CD4-positive, alpha-beta T cell treated with Interleukin-10 for 1 hour (primary cell): Measurements from ENCODE around the gene HMX1.

Source experiments
- DNase-seq: peaks from one replicate; pipeline ENCODE4 v3.0.0-alpha.2; 2020

HMX1 gene

DNA sequence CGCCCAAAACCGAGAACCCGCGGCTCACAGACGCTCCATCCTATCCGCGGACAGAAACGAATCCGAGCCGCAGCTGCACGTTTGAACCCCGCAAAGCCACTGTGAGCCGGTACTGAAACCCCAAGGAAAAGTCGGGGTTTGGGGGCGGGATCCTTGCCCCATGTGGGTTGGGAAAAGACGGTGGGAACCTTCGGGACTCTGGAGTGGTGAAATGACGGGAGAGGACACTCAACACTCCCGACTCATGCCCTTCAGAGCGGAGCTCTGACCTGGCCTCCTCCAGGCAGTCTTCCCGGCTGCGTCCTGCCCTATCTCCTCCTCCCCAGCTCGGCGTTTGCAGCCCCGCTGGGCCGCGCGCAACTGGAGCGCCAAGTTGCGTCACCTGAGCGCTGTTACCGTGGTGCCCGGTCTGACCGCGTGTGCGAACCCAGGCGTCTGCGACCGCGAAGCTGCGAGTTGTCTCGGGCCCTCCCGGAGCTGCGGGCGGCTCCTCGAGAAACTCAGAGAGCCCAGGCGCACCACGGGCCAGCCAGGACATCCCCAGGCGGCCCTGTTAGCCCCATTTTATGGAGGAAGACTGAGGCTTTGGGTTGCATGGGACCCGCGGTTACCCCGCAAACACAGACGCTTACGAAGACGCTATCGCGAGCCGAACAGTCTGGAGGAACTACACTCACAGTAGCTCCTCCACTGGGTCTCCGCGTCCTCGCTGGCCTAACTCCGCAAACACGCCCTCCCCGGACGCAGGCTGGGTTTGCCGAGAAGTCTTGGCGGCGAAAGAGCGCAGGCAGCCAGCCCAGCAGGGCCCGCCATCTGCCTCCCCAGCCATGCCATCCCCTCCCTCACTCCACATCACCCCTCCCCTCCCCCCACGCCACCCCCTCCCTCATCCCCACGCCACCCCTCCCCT, 20.3 kb upstream of the HMX1 start:
- no peak for DNase-seq

DNA sequence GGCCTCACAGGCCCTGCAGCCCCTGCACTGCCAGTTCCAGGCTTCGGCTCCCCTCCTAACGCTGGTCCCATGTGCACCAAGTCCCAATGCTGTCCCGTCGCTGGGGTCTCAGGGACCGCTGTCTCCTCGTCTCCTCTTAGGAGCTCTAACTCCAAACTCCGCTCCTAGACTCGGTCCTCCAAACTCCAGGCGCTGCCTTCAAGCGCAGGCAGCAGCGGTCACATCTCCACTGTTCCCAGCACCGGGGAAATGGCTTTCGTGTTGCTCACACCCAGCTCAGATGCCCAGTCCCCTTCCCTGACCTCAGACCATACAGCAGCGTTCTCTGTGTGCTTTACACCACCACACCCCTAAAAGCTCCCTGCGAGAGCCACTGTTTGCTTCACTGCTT, 19.6 kb upstream of the HMX1 start:
- DNase-seq: no peak

DNA sequence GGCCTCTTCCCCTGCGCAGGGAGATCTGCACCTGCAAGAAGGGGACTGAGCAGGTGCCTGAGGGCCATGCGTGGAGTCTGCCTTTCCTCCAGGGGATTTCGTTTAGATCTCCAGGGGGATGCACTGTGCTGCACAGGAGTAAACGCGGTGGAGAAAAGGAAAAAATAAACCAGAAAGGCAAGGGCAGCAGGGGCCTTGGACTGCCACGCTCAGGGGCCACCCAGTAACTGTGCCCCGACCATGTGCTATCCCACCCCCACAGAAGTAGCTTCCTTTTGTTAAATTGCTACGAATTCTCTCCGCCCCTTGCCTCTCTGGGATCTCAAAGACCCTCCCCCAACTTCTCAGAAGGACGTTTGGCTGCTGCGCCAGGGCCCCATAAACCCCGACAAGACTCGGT, 17.2 kb upstream of the HMX1 start:
- DNase-seq: no peak

DNA sequence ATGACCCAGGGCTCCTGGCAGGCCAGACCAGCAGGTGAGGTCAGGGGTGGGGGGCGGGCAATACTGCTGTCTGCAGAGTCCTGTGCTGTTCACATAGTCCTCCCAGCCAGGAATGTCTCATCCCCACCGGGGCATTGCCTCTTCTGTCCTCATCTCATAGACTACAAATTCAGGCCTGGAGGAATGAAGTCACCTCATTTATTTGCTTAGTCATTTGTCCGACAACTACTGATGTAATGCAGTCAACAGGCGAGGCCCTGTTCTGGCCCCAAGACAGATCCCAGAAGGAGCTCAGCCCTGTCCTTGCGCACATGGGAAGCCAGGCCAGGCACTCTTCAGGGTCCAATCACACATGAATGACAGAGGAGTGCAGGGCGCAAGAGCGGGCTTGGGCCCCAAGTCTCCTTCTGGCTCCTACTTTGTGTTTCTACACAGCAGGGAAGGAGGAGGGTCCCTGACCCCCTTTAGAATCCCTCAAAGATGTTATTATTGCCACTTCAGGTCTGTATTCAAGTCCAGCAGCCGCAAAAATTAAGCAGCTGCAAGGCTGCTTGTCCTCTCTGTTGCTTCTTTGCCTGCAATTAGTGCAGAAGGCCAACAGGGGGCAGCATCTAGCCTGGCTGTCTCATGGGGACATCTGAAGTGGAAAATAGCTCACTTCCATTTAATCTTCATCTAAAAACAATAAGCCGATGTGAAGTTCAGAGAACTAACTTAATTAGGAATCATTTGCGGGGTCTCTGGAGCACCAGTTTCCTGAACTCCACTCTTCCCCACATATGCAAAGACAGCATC, 15.2 kb upstream of the HMX1 start:
- no peak for DNase-seq

DNA sequence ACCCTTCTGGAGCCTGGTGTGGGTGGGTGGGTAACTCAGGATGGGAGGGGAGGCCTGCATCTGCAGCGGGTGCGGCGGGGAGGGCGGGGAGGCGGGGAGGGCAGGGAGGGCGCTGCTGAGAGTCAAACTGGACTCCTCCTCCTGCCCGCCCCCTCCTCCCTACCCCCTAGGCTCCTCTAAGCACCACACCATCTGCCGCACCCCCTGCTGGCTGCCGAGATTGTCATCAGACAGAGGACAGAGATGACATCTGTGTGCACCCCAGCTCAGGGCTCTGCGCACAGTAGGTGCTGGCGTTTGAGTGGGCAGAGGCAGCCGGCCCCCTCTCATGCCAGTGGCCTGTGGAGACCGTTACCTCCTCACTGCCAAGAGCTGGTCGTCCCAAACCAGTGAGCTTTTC, 10.6 kb upstream of the HMX1 start:
- DNase-seq: no peak

DNA sequence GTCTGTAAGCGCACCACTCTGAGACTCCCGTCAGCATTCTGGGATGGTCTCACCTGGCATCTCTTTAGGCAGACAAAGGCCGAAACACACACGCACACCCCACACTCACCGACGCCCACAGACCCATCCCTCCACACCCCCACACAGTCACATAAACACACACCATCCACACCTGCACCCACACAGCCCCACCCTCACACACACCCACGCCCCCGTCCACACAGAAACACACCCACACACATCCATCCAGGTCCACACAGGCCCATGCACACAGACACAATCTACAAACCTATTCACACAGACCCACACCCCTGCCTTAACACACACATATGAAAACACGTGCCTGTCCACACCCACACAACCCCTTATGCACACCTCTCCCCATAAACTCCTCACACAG, 9.2 kb upstream of the HMX1 start:
- no peak for DNase-seq

DNA sequence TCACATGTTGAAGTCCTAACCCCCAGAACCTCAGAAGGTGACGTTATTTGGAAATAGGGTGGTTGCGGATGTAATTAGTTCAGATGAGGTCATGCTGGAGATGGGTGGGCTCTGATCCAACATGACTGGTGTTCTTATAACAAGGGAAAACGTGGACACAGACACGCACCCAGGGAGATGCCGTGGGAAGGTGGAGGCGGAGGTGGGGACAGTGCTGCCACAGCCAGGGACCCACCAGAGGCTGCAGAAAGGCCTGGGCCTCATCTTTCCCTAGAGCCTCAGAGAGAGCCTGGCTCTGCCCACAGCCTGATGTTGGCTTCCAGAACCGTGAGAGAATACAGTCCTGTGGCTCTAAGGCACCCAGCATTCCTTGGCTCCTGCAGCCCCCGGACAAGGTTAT, 7.9 kb upstream of the HMX1 start:
- no peak for DNase-seq

DNA sequence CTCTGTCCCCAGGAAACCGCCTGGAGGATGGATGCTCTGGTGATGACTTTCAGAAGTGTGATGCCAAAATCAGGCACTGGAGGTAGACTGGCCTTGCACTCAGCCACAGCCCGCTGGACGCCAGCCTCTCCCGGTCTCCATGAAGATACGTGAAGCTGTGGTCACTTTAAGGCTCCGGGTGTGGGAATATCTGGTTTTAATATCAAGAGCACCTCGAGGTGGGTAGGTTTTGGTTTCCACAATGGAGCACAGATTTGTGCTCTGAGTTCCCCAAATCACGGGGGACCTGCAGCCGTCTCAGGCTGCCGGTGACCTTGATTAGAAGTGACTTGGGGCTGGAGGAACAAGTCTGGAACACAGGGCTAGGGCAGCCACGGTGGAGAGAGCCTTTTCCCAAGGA, 6.8 kb upstream of the HMX1 start:
- no peak for DNase-seq

DNA sequence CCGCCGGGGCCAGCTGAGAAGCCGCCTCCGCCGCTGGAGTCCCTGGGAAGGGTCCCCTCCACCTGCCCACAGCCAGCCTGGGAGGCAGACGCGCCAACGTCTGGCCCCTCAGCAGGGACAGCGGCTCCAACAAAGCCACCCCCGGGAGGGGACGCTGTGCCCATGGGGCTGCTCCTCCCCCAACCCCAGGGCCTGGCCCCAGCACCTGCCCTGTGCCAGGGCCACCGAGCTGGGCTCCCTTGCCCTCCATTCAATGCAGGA, 6.1 kb upstream of the HMX1 start:
- DNase-seq: no peak

DNA sequence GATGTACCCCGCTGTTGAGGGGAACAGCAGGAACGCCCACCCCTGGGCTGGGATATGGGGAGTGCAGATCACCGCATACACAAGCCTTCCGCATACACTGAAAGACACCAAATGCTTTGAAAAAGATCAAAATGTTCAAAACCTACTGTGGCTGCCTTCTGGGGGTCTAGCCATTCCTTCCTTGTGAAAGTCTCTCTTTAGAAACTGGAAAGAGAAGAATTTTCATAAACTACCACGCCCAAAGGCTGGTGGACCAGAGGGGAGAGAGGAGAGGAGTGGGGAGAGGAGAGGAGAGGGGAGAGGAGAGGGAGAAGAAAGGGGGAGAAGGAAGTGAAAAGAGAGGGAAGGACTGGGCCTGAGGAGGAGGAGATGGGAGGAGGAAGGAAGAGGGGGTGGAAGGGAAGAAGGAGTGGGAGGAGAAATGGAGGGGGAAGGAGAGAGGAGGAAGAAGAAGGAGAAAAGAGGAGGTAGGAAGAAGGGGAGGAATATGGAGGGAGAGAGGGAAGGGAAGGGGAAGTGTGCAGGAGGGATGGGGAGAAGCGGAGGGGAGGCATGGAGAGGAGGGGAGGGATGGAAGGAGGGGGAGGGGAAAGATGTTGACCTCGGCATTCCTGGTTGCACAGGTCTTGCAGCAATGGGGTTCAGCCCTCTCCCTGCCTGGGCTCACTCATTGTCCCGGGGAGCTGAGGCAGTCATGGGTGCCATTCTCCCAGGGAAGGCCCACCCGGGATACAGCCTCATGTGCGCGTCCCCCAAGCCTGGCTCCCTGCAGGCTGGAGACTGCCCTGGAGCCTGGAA, 5.5 kb upstream of the HMX1 start:
- no peak for DNase-seq

DNA sequence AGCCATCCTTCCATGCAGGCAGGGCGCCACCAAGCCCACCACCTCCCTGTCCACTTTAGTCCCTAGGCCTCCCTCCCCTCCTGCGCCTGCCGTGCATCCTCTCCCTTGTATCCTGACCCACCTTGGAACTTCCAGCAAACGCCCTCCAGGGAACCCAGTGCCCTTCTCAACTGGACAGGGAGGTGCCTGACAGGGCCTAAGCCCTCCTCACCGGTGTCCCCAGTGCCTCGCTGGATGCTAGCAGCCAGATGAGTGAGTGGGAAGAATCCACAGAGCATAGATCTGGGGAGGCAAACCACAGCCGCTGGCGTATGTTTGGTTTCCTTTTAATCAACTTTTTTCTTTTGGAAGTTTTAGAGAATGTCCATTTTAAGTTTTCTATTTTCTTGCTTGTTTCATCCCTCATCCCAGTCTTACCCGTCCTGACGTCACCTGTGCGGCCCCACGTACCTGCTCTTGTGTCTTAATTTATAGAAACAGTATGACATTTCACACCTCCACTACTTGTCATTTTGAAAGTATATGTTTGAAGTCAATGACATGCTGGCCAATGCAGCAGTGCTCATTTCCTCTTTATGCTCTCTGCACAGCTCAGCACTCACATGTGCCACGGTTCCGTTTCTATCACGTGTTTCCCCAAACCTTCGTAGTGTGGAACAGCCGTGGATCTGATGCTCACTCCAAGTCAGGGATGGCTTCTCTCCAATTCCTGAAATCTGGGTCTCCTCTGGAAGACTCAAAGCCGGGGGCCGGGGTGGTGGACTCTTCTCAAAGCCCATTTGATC, 3.4 kb upstream of the HMX1 start:
- DNase-seq: no peak

DNA sequence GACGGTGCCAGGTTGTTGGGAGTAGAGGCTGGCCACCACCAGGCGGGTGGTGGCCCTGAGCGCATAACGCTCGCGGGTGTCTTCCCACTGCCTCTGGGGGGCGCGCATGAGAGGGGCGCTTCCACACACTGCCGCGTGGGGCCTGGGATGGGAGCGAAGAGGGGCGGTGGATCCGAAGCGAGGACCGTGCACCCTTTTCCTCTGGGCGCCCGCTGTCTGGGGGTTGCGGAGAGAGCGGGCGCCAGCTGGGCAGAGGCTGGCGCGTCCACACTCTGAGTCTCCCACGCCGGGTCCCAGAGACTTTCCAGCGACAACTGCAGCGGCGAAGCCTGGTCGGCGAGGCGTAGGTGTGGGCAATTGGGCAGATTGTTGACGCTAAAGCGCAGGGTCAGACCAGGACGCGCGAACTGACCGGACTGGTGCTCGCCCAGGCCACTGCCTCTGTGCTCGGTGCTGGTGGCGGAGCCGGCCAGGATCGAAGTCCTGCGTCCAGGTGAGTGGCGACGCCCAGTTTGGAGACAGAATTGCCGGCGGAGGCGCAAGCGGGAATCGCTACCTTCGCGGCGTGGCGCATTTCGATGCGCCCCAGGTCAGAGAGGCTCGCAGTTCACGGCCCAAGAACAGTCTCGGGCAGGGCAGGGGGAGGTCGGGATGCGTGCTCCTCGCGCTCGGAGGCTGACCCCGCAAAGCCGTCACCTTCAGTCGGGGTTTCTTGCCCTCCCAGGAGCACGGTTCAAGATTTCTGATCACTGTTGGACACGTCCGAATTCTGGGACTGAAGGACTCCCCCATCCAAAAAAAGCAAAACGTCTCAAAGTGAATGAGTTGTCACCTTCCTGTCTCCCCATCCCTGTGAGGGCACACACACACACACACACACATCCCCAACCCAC, 2.6 kb upstream of the HMX1 start:
- no peak for DNase-seq

DNA sequence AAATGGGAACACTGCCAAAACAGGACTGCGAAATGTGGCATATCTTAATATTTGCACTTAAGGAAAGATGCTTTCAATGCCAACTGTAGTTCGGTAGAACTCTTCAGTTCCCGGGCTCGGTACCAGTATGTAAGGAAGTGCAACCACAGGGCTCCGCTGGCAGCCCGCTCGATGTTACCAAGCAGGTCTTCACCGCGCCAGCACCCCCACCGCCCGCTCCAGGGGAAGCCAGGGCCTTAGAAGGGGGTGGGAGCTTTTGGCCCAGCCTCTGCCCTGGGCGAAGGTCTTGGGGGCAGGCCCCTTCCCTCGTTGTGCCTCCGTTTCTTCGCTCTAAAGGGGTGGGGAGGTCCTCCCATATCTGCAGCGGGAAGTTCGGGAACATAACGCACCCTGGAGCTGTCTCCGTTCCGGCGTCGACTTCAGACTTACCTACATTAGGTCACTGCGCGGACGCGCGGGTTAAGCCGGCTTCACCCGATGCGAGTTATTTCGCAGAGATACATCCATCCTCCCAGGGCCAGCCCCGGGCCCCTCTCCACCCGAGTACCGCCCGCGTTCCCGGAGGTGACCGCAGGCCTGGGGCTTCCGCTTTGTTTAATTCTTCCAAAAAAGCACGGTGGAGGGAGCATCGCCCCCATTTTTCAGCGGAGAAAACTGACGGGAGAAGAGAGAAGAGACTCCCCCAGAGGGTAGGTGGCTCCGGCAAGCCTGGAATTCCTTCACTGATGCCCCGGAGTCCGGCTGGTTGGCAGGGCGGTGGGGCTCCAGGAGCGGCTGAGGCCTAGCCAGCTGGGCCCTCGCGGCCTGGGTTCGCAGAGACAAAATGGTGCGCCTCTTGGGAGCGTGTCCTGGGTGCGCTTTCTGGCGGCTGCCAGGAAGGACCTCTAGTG, 1.0 kb upstream of the HMX1 start:
- no peak for DNase-seq

DNA sequence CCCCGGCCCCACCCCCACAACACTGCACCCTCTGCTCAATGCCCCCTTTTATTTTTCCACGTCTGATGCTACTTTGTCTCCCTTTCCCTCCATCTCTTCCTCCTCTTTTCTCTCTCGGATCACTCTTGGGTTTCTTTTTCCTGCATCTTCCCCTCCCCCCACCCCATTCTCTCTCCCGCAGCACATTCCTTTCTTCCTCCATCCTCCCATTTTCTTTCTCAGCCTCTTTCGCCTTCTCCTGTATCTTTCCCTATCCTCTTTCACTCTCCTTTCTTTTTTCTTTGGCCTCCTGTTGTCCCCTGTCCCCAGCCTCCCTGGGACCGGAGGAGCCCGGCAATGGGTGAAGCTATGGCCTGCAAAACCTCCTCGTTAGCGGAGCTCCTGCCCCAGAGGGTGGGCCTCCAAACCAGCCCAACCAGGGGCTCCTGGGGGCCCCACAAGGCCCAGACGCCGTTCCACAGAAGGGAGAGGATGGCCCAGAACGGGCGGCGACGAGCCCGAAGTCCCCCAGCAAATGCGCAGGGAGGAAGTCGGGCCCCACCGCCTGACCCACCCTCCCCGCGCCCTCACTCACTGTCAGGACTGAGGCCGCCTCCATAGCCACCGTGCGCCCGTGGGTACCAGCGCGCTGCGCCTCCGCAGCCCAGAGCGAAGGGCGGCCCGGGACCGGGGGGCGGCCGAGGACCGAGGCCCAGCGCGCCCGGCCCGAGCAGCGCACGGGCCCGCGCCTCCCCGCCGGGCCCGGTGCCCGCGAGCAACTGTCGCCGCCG, 807 bp downstream of the HMX1 start:
- no peak for DNase-seq

DNA sequence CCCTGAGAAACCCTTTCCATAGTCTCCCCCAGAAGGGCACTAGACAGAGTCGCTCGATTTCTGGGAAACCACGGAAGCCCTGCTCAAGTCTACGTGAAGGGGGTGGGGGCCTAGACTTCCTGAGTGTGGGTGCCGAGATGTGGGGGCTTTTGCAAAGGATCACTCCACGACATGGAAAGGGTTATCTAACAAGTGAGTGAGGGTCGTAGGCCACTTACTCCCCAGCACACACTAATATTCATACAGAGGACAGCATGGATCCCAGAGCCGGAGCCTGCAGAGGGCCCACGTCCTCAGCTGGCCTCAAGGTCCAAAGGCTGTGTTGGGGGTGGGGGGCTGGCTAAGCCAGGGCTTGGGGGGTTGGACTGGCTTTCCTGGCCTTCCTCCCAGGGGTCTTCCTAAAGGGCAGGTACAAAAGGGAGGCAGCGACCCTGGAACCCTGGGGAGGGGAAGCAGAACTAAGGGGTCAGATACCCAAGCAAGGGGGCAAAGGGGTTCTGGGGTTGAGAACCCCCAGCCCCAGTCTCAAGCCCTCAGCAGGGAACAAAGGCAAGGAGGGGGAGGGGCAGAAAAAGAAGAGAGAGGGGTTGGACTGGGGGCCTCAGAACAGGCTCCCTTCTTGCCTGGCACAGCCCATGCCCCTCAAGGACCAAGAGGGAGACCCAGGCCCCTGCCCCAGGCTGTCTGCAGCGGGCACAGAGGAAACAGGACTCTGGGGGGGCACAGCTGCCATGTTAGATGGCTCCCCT, 1.6 kb downstream of the HMX1 start:
- no peak for DNase-seq

DNA sequence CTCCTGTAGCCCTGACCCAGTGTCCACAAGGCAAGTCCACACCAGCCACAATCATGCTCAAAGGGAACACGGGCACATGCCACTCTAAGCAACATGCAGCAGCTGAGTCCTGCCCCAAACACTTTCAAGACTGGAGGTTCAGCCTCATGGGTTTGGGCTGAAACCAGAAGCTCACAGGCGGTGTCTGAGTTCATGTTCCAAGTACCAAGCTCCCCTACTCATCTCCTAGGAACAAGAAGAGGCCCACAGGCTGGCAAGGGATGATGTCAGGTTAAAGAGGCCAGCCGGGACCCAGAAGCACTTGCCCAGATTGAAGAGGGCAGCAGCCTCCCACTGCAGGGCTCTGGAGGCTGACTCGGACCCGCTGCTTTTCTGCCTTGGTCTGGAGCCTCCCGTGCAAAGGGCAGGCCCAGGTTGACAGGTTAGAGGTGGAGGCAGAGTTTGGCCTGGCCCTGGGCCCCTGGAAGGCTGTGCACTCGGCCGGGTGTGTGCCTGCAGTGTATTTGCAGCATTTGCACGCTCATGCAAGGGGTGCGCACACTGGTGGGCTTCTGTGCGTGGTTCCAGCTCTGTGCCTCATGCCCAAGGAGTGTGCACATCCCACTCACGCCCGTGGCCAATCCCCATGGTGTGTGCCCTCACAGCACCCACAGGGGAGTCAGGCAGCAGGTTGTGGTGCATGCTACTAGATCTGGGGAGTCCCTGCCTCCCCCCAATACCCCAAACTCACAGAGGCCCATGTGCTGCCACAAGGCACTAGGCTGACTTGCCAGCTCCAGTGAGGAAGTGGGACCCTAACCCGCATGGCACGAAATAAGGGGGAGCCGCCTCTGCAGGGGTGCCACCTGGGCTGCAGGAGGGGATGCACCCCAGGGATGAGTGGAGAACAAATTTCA, 2.4 kb downstream of the HMX1 start:
- no peak for DNase-seq

DNA sequence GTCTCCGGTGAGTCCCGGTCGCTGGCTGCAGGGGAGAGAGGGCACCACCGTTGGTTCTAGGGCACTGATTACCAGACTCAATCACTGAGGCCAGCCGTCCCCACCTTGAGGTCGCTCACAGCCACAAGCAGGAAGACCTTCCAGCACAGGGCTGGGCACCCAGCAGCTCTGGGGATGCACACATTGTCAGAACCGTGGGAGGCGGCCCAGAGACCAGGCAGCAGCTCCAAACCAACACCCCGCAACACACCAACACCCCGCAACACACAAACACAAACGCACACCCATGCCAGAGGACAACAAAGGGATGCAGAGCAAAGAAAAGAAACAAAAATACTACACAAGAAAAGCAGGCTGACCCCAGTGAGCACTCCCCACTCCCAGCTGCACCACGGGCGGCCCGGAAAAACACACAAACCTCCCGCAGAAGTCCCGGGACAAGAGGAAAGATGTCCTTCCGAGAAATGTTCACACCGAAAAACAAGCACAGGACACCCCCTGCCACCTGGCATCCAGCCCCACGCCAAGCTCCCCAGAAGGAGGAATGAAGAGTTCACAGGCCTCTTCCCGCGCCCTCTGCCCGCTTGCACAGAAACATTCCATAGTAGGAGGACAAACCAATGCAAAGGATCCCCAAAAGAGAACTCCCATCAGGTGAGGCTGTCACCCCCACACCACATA, 3.2 kb downstream of the HMX1 start:
- DNase-seq: no peak
